Kidney (tissue), 14 donors: ENCODE results near the gene SPTLC2. TPM values are rescaled to one million over a fixed set of nuclear protein-coding genes. Genes with fewer than 3 reads are reported as not detected.

Experiments used
- DNase-seq, 5 donors: peaks; one replicate each; pipeline ENCODE4 v3.0.0-alpha.2; 2013 to 2020
- FAIRE-seq: peaks from 2 replicates; lab custom pipeline; 2012; peaks lifted over from hg19 to GRCh38; lab: Jason Lieb, UNC
- H3K27ac ChIP-seq, 2 donors: one replicate each; pipeline ENCODE4 v1.7.0; 2013; ENCODE audit warnings: low read depth in 2 of 2, low read length in 2 of 2, inconsistent platforms in 1 of 2
- H3K27me3 ChIP-seq: one replicate; pipeline ENCODE4 v1.7.1; 2013; ENCODE audit warnings: low read length, inconsistent platforms; ENCODE audit not compliant: control insufficient read depth, insufficient read depth
- H3K36me3 ChIP-seq, 3 donors: one replicate each; pipeline versions ENCODE4 v1.7.0 to v1.7.1; 2013; ENCODE audit warnings: low read length in 3 of 3, control low read depth in 1 of 3, inconsistent platforms in 1 of 3; ENCODE audit not compliant: insufficient read depth in 3 of 3, control insufficient read depth in 2 of 3
- H3K4me1 ChIP-seq, 3 donors: one replicate each; pipeline versions ENCODE4 v1.7.0 to v1.7.1; 2013; ENCODE audit warnings: low read length in 3 of 3, inconsistent platforms in 1 of 3, low read depth in 1 of 3; ENCODE audit not compliant: control insufficient read depth in 2 of 3, insufficient read depth in 2 of 3
- H3K4me3 ChIP-seq, 3 donors: one replicate each; pipeline versions ENCODE4 v1.7.0 to v1.8.1; 2013; ENCODE audit warnings: low read length in 3 of 3, control low read depth in 1 of 3, inconsistent platforms in 1 of 3
- H3K9ac ChIP-seq, 3 donors: one replicate each; pipeline versions ENCODE4 v1.7.0 to v1.7.1; 2013; ENCODE audit warnings: low read length in 3 of 3, control low read depth in 1 of 3, inconsistent platforms in 1 of 3
- H3K9me3 ChIP-seq, 3 donors: one replicate each; pipeline versions ENCODE4 v1.7.0 to v1.7.1; 2013; ENCODE audit warnings: low read length in 3 of 3, control low read depth in 1 of 3, inconsistent platforms in 1 of 3; ENCODE audit not compliant: control insufficient read depth in 2 of 3, insufficient read depth in 1 of 3
- CTCF ChIP-seq: IDR thresholded peaks from 3 replicates; pipeline ENCODE4 v1.5.1; 2012; ENCODE audit warnings: mild to moderate bottlenecking, moderate library complexity, borderline replicate concordance; ENCODE audit not compliant: insufficient read depth; ENCODE audit errors: extremely low read depth
- intact Hi-C: fragments of 100-400 bp; cut with DNase I; formaldehyde crosslinking; loops from one replicate; pipeline ENCODE4 v1.11.1; 2022
- polyA plus RNA-seq: library from polyadenylated mRNA; stranded (reverse); fragments of 350-450 nt; fragmentation: Illumina TruSeq; extraction: RNeasy Lipid Tissue Mini Kit (QIAGEN cat#74804); gene quantifications from one replicate; pipeline ENCODE4 v1.2.3, GENCODE V29; 2014; ENCODE audit warnings: low read depth, low replicate concordance; ENCODE audit not compliant: insufficient read depth
- total RNA-seq: library from RNA; stranded (reverse); fragmentation: NEBNext Ultra II Directional; extraction: Animal tissue kit (Norgen Biotek cat#: 25700); gene quantifications from one replicate; pipeline ENCODE4 v1.2.1, GENCODE V29; 2021
- donor health status: control.
- donor health status: control.
- donor health status: control.
- donor health status: control.
- donor health status: control.
- donor health status: DM: yes; HTN: yes; CAD: no.
- donor health status: Normal renal cell carcinoma (clear cell type).

SPTLC2 gene
- total and polyA plus RNA-seq, 2 donors from 2014 or later: 17.0 to 66.1 TPM

DNA sequence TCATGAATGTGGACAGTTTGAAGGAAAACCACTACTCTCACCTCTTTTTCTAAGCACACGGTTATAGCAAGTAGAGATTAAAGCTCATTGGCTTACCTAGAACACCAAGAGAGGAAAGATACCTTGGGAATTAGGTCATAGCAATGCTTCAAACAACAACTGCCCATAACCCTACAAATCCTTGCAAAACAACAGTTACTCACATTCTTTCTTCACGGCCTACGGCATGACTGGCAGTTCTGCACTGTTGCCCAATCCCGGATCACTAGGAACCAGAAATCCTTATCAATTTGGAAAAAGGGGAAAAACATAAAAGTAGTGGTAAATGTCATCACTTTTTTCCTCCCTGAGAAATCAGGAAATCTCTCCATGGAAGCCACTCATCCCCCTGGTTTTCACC, 108.2 kb downstream of the SPTLC2 start:
- Histone ChIP-seq H3K36me3 (peaks cover 2 to 19% (median 10%) of the 10 kb centered on the region in 3 donors), H3K27me3 (no peaks in the 10 kb centered on the region), H3K9me3 (no peaks in the 10 kb centered on the region), H3K9ac (no peak overlapping the region), H3K4me3 (no peak overlapping the region), H3K27ac (no peak overlapping the region), H3K4me1 (no peaks in the 10 kb centered on the region)
- TF ChIP-seq CTCF: no peak
- intact Hi-C loops: no loop called here
- FAIRE-seq (no peak), DNase-seq (no peak)

DNA sequence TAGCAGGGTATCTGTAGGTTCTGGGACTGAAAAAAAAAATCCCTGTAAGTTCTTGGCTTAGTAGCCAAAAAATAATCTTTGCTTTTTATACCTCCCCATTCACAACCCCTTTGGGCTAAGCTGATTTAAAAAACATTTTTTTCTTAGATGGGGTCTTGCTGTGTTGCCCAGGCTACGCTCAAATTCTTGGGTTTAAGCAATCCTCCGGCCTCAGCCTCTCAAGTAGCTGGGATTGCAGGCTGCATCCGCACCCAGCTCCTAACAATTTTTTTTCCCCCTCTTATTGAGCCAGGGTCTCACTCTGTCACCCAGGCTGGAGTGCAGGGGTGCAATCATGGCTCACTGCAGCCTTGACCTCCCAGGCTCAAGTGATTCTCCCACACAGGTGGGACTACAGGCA, 108.7 kb downstream of the SPTLC2 start:
- H3K27me3 ChIP-seq: no peaks in the 10 kb centered on the region
- no peak for TF ChIP-seq CTCF
- FAIRE-seq (no peak), DNase-seq (no peak)
- no peaks in the 10 kb centered on the region for H3K9me3 ChIP-seq
- no peak overlapping the region for H3K9ac ChIP-seq
- no peaks in the 10 kb centered on the region for H3K4me1 ChIP-seq
- intact Hi-C loops: no loop called here
- peaks cover 2 to 19% (median 10%) of the 10 kb centered on the region in 3 donors for H3K36me3 ChIP-seq
- H3K4me3 ChIP-seq: no peak overlapping the region
- no peak overlapping the region for H3K27ac ChIP-seq

GRCh38 chr14:77505031-77505430, 111.4 kb downstream of the SPTLC2 start:
- Histone ChIP-seq H3K36me3 (peaks cover 0 to 4% (median 0%) of the 10 kb centered on the region in 3 donors), H3K4me1 (no peaks in the 10 kb centered on the region), H3K9me3 (no peaks in the 10 kb centered on the region), H3K4me3 (no peak overlapping the region), H3K9ac (no peak overlapping the region), H3K27ac (no peak overlapping the region), H3K27me3 (no peaks in the 10 kb centered on the region)
- no peak for TF ChIP-seq CTCF
- FAIRE-seq (no peak), DNase-seq (no peak)
- intact Hi-C loops: no loop called here

- H3K9me3 ChIP-seq: no peaks in the 10 kb centered on the region
- FAIRE-seq (no peak), DNase-seq (no peak)
- intact Hi-C loops: no loop called here
- no peak for TF ChIP-seq CTCF
- H3K4me3 ChIP-seq: no peak overlapping the region
- H3K27me3 ChIP-seq: no peaks in the 10 kb centered on the region
- no peaks in the 10 kb centered on the region for H3K36me3 ChIP-seq
- no peak overlapping the region for H3K27ac ChIP-seq
- H3K4me1 ChIP-seq: peaks cover 0 to 6% (median 0%) of the 10 kb centered on the region in 3 donors
- H3K9ac ChIP-seq: no peak overlapping the region
These were observed 113.3 kb downstream of the SPTLC2 start for GRCh38 chr14:77503138-77503537.
